ENCODE measurements around the gene KRT38.

The KRT38 gene

DNA sequence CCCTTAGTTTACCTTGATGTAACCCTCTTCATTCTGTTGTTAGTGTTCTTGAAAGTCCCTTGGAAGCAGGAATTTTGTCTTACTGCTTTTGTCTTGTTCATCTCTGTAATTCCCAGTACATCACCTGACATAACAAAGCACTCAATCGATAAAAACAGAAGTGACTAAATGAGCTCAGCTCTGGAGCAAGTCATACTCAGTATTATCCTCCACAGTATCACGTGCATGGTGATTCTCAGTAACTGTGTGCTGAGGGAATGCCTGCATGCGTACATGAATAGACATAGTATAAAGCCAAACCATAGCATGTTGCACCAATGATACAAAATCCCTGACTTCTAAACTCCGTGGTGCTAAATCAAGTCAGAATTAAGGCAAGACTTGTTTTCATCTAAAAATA lies 7.2 kb downstream of the KRT38 start:
- TF ChIP-seq FOXP2 (optimal IDR thresholded peaks at IDR 0.05; ENCODE audit: borderline replicate concordance, extremely low read depth, extremely low read length, insufficient read depth) (no peak), SIN3A (IDR thresholded peaks at IDR 0.05; ENCODE audit: borderline replicate concordance, insufficient read depth, low read length) (no peak), TAF1 (IDR thresholded peaks at IDR 0.05; ENCODE audit: borderline replicate concordance, insufficient read depth, low read length) (no peak), POLR2AphosphoS5 (IDR thresholded peaks at IDR 0.05; ENCODE audit: low read depth, low read length) (no peak)

DNA sequence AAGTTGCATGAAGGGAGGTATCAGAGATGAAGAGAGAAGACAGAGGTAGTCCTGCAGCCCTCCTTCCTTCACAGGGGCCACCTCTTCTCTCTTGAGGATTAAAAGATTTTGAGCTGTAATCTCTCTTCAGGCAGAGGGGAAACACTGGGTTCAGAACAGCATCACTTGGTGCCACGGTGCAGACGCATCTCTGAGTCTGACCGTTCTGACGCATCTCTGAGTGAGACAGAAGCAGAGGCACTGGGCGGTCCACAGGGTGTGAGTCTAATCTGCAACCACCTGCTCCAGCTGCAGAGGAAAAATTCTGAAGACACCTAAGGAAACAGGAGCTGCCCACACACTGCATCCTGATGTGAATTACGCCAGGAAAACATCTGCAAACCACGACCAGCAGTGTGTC lies 11.1 kb downstream of the KRT38 start:
- TF ChIP-seq POLR2AphosphoS5 (IDR thresholded peaks at IDR 0.05; ENCODE audit: low read depth, low read length) = no peak
- TF ChIP-seq TAF1 (IDR thresholded peaks at IDR 0.05; ENCODE audit: borderline replicate concordance, insufficient read depth, low read length) = no peak
- TF ChIP-seq, protein P1, sequence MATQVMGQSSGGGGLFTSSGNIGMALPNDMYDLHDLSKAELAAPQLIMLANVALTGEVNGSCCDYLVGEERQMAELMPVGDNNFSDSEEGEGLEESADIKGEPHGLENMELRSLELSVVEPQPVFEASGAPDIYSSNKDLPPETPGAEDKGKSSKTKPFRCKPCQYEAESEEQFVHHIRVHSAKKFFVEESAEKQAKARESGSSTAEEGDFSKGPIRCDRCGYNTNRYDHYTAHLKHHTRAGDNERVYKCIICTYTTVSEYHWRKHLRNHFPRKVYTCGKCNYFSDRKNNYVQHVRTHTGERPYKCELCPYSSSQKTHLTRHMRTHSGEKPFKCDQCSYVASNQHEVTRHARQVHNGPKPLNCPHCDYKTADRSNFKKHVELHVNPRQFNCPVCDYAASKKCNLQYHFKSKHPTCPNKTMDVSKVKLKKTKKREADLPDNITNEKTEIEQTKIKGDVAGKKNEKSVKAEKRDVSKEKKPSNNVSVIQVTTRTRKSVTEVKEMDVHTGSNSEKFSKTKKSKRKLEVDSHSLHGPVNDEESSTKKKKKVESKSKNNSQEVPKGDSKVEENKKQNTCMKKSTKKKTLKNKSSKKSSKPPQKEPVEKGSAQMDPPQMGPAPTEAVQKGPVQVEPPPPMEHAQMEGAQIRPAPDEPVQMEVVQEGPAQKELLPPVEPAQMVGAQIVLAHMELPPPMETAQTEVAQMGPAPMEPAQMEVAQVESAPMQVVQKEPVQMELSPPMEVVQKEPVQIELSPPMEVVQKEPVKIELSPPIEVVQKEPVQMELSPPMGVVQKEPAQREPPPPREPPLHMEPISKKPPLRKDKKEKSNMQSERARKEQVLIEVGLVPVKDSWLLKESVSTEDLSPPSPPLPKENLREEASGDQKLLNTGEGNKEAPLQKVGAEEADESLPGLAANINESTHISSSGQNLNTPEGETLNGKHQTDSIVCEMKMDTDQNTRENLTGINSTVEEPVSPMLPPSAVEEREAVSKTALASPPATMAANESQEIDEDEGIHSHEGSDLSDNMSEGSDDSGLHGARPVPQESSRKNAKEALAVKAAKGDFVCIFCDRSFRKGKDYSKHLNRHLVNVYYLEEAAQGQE (IDR thresholded peaks at IDR 0.05; ENCODE audit: insufficient read depth in 1 of 2, low read depth in 2 of 2, low read length in 2 of 2) = no peak
- no peak for TF ChIP-seq SIN3A (IDR thresholded peaks at IDR 0.05; ENCODE audit: borderline replicate concordance, insufficient read depth, low read length)
- TF ChIP-seq FOXP2 (optimal IDR thresholded peaks at IDR 0.05; ENCODE audit: borderline replicate concordance, extremely low read depth, extremely low read length, insufficient read depth) = no peak

DNA sequence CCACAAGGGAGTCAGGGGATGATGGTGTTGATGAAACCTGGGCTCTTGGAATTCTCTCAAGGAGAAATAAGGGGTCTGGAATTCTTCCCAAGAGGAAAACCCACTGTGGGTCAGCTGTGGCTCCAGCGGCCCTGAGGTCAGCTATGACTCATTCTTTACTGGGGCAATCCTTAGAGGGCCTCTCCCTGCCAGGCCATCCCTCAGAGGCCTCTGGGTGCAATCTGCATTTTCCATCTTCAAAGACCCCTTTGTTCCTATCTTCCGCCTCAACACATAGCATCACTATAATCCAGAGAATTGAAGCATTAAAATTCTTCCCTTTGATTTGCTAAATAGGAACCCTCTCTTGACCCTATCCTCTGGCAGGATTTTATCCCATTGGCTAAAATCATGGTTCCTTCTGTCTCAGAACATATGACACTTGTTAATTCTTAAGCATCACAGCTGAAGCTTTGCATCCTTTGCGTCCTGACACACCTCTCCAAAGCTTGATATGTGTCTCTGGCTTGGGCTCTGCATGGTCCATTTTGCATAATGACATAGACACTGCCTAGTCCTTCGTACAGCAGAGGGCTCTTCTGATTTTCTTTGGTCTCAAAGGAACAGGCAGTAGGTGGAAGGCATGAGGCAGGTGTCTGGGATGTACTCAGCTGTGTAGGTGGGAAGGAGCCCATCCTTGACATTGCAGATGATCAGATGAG lies 12.0 kb downstream of the KRT38 start:
- TF ChIP-seq POLR2AphosphoS5 (IDR thresholded peaks at IDR 0.05; ENCODE audit: low read depth, low read length) (no peak), FOXP2 (optimal IDR thresholded peaks at IDR 0.05; ENCODE audit: borderline replicate concordance, extremely low read depth, extremely low read length, insufficient read depth) (no peak), TAF1 (IDR thresholded peaks at IDR 0.05; ENCODE audit: borderline replicate concordance, insufficient read depth, low read length) (no peak), SIN3A (IDR thresholded peaks at IDR 0.05; ENCODE audit: borderline replicate concordance, insufficient read depth, low read length) (no peak)
- TF ChIP-seq, protein P1 (IDR thresholded peaks at IDR 0.05; ENCODE audit: insufficient read depth in 1 of 2, low read depth in 2 of 2, low read length in 2 of 2) = no peak

DNA sequence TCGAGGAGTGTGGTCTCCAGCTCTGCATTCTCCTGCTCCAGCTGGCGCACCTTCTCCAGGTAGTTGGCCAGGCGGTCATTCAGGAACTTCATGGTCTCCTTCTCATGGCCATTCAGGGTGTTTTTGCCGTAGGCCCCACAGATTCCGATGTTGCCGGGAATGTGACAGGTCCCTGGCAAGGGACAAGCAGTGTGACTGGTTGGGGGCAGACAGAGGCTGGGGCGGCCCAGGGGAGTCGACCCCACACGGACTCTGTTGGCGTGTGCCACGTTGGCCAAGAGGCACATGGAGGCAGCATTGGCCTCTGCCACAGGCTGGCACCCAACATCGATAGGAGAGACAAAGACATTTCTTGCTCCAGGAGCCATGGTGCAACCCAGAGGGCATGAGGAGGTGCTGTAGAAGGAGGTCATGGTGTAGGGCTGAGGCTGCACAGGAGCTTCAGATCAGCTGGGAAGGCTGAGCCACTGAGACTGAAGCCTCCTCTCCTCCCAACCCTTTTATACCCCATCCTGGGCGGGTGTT lies 16.6 kb downstream of the KRT38 start, which contains the start of gene KRT37:
Gene KRT37 (minus strand): TSS at position 475 of the 525 bp plus-strand sequence. CDS start 62 bp downstream, at position 413.
- TF ChIP-seq POLR2AphosphoS5 (IDR thresholded peaks at IDR 0.05; ENCODE audit: low read depth, low read length) (no peak), FOXP2 (optimal IDR thresholded peaks at IDR 0.05; ENCODE audit: borderline replicate concordance, extremely low read depth, extremely low read length, insufficient read depth) (no peak), SIN3A (IDR thresholded peaks at IDR 0.05; ENCODE audit: borderline replicate concordance, insufficient read depth, low read length) (no peak), TAF1 (IDR thresholded peaks at IDR 0.05; ENCODE audit: borderline replicate concordance, insufficient read depth, low read length) (no peak)
- TF ChIP-seq, protein P1 (IDR thresholded peaks at IDR 0.05; ENCODE audit: insufficient read depth in 1 of 2, low read depth in 2 of 2, low read length in 2 of 2) = no peak

DNA sequence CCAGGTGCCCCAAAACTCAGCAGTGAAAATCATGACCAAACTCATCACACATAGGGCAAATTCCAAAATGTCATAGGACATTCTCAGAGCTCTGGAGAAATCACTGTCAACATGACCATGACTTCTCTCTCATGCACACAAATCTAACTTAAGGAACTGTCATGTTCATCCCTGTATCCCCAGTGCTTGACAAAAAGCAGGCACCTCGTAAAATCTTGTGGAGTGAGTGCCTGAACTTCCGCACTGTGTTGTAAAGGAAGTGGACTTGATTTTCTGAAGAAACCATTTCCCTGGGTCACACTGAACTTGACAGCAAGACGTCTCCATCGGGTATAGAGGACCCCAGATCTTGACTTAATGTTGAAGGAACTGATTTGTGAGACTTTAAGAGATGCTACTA lies 19.2 kb downstream of the KRT38 start:
- TF ChIP-seq SIN3A (IDR thresholded peaks at IDR 0.05; ENCODE audit: borderline replicate concordance, insufficient read depth, low read length) (no peak), TAF1 (IDR thresholded peaks at IDR 0.05; ENCODE audit: borderline replicate concordance, insufficient read depth, low read length) (no peak), FOXP2 (optimal IDR thresholded peaks at IDR 0.05; ENCODE audit: borderline replicate concordance, extremely low read depth, extremely low read length, insufficient read depth) (no peak), POLR2AphosphoS5 (IDR thresholded peaks at IDR 0.05; ENCODE audit: low read depth, low read length) (no peak)
- TF ChIP-seq, protein P1 (IDR thresholded peaks at IDR 0.05; ENCODE audit: insufficient read depth in 1 of 2, low read depth in 2 of 2, low read length in 2 of 2) = no peak

All from PFSK-1 (cell line).